Measurements from ENCODE around the gene HYAL2. TPM values are rescaled to one million over a fixed set of nuclear protein-coding genes. Genes with fewer than 3 reads are reported as not detected.
A peak's percentile ranks its signal among the peaks of the same experiment; 100 is the strongest.

The HYAL2 gene
- total RNA-seq, 1 donor from 2014 or later, result 43.8 TPM

GRCh38 chr3:50294089-50294488 is 28.5 kb downstream of the HYAL2 start:
- Histone ChIP-seq H3K4me3 (ENCODE audit: low read length in 3 of 3) (no peak overlapping the region), H3K9ac (ENCODE audit: low read depth in 1 of 3, low read length in 3 of 3) (no peak overlapping the region), H3K9me3 (ENCODE audit: control insufficient read depth in 3 of 3, low read length in 3 of 3) (no peaks in the 10 kb centered on the region), H3K27me3 (ENCODE audit: control insufficient read depth in 3 of 3, insufficient read depth in 3 of 3, low read length in 3 of 3) (no peaks in the 10 kb centered on the region), H3K4me1 (ENCODE audit: control insufficient read depth in 3 of 3, insufficient read depth in 3 of 3, low read length in 3 of 3) (peaks cover 32 to 52% (median 34%) of the 10 kb centered on the region in 3 donors), H3K36me3 (ENCODE audit: control insufficient read depth in 3 of 3, insufficient read depth in 3 of 3, low read length in 3 of 3) (peaks cover 13 to 19% (median 16%) of the 10 kb centered on the region in 3 donors), H3K27ac (ENCODE audit: low read depth, low read length) (no peak overlapping the region)

- Histone ChIP-seq H3K9ac (ENCODE audit: low read depth in 1 of 3, low read length in 3 of 3) (peak overlapping the region; percentile 77 to 98 (median 92)), H3K9me3 (ENCODE audit: control insufficient read depth in 3 of 3, low read length in 3 of 3) (no peaks in the 10 kb centered on the region), H3K4me3 (ENCODE audit: low read length in 3 of 3) (peak overlapping the region; percentile 82 to 90 (median 85)), H3K4me1 (ENCODE audit: control insufficient read depth in 3 of 3, insufficient read depth in 3 of 3, low read length in 3 of 3) (peaks cover 23 to 44% (median 26%) of the 10 kb centered on the region in 3 donors), H3K36me3 (ENCODE audit: control insufficient read depth in 3 of 3, insufficient read depth in 3 of 3, low read length in 3 of 3) (peaks cover 21 to 28% (median 25%) of the 10 kb centered on the region in 3 donors), H3K27ac (ENCODE audit: low read depth, low read length) (peak overlapping the region; percentile 97), H3K27me3 (ENCODE audit: control insufficient read depth in 3 of 3, insufficient read depth in 3 of 3, low read length in 3 of 3) (no peaks in the 10 kb centered on the region)
Measured at GRCh38 chr3:50293079-50293801, 29.3 kb downstream of the HYAL2 start.

- no peaks in the 10 kb centered on the region for H3K27me3 ChIP-seq (ENCODE audit: control insufficient read depth in 3 of 3, insufficient read depth in 3 of 3, low read length in 3 of 3)
- peaks cover 24 to 36% (median 28%) of the 10 kb centered on the region in 3 donors for H3K36me3 ChIP-seq (ENCODE audit: control insufficient read depth in 3 of 3, insufficient read depth in 3 of 3, low read length in 3 of 3)
- H3K9ac ChIP-seq (ENCODE audit: low read depth in 1 of 3, low read length in 3 of 3), result peak within 1 kb of the TSS; percentile 87 to 98 (median 92)
- peak within 1 kb of the TSS; percentile 85 to 91 (median 90) for H3K4me3 ChIP-seq (ENCODE audit: low read length in 3 of 3)
- H3K9me3 ChIP-seq (ENCODE audit: control insufficient read depth in 3 of 3, low read length in 3 of 3), result no peaks in the 10 kb centered on the region
- peaks cover 23 to 35% (median 24%) of the 10 kb centered on the region in 3 donors for H3K4me1 ChIP-seq (ENCODE audit: control insufficient read depth in 3 of 3, insufficient read depth in 3 of 3, low read length in 3 of 3)
- peak within 1 kb of the TSS; percentile 97 for H3K27ac ChIP-seq (ENCODE audit: low read depth, low read length)
Measured at GRCh38 chr3:50292159-50293078, 30.1 kb downstream of the HYAL2 start, which contains the start of gene IFRD2. IFRD2 (minus strand) TSS chr3:50292429; CDS start chr3:50292274, 155 bp downstream.

GRCh38 chr3:50290161-50290641 is 32.3 kb downstream of the HYAL2 start:
- Histone ChIP-seq H3K27ac (ENCODE audit: low read depth, low read length) (no peak overlapping the region), H3K27me3 (ENCODE audit: control insufficient read depth in 3 of 3, insufficient read depth in 3 of 3, low read length in 3 of 3) (no peaks in the 10 kb centered on the region), H3K4me1 (ENCODE audit: control insufficient read depth in 3 of 3, insufficient read depth in 3 of 3, low read length in 3 of 3) (peaks cover 26 to 38% (median 32%) of the 10 kb centered on the region in 3 donors), H3K4me3 (ENCODE audit: low read length in 3 of 3) (no peak overlapping the region), H3K9ac (ENCODE audit: low read depth in 1 of 3, low read length in 3 of 3) (peak overlapping the region in 1 of 3 donors; percentile 25), H3K36me3 (ENCODE audit: control insufficient read depth in 3 of 3, insufficient read depth in 3 of 3, low read length in 3 of 3) (peaks cover 38 to 46% (median 40%) of the 10 kb centered on the region in 3 donors), H3K9me3 (ENCODE audit: control insufficient read depth in 3 of 3, low read length in 3 of 3) (no peaks in the 10 kb centered on the region)

DNA sequence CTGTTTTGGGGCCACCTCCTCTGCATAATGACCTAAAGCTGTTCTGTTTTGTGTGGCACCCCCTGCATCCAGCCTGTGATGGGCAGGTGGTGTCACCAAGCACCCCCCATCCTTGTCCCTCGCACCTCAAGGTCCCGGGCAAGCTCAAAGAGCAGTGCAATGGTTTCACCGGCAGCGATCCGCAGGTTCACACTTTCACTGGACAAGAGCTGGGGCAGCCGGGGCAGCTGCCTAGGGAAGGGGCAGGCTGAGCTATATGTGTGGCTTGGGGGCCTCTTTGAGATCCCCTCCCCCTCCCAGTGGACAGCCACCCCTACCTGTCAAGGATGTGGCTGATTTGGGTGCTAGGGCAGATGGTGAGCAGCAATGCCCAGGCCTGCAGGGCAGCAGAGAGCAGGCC is 33.4 kb downstream of the HYAL2 start:
- Histone ChIP-seq H3K27ac (ENCODE audit: low read depth, low read length) (no peak overlapping the region), H3K9ac (ENCODE audit: low read depth in 1 of 3, low read length in 3 of 3) (no peak overlapping the region), H3K36me3 (ENCODE audit: control insufficient read depth in 3 of 3, insufficient read depth in 3 of 3, low read length in 3 of 3) (peaks cover 38 to 46% (median 40%) of the 10 kb centered on the region in 3 donors), H3K9me3 (ENCODE audit: control insufficient read depth in 3 of 3, low read length in 3 of 3) (no peaks in the 10 kb centered on the region), H3K27me3 (ENCODE audit: control insufficient read depth in 3 of 3, insufficient read depth in 3 of 3, low read length in 3 of 3) (no peaks in the 10 kb centered on the region), H3K4me1 (ENCODE audit: control insufficient read depth in 3 of 3, insufficient read depth in 3 of 3, low read length in 3 of 3) (peaks cover 26 to 38% (median 32%) of the 10 kb centered on the region in 3 donors), H3K4me3 (ENCODE audit: low read length in 3 of 3) (no peak overlapping the region)

- Histone ChIP-seq H3K9ac (ENCODE audit: low read depth in 1 of 3, low read length in 3 of 3) (peak overlapping the region in 1 of 3 donors; percentile 25), H3K9me3 (ENCODE audit: control insufficient read depth in 3 of 3, low read length in 3 of 3) (no peaks in the 10 kb centered on the region), H3K4me3 (ENCODE audit: low read length in 3 of 3) (no peak overlapping the region), H3K4me1 (ENCODE audit: control insufficient read depth in 3 of 3, insufficient read depth in 3 of 3, low read length in 3 of 3) (peaks cover 23 to 36% (median 28%) of the 10 kb centered on the region in 3 donors), H3K36me3 (ENCODE audit: control insufficient read depth in 3 of 3, insufficient read depth in 3 of 3, low read length in 3 of 3) (peaks cover 38 to 46% (median 40%) of the 10 kb centered on the region in 3 donors), H3K27me3 (ENCODE audit: control insufficient read depth in 3 of 3, insufficient read depth in 3 of 3, low read length in 3 of 3) (no peaks in the 10 kb centered on the region), H3K27ac (ENCODE audit: low read depth, low read length) (no peak overlapping the region)
Measured at GRCh38 chr3:50288387-50289007, 34.0 kb downstream of the HYAL2 start.

DNA sequence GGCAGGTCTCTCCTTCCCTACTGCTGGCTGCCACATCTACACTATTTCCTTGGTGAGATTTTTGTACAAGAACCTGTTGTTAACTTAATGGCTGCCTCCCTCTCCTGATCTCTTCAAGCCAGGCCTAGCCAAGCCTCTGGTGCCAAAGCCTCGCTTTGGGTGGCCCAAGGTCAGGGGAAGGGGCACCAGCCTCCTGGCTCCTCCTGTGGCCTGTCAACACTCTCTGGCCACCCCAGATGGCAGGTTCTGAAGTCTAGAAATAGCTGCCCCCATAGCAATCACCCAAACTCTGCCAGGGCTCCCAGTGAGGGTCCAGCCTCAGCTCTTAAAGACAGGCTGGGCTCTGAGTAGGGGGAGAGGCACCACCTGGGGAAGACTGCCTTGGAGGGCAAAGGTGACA is 35.3 kb downstream of the HYAL2 start:
- peak overlapping the region in 1 of 3 donors; percentile 33 for H3K9ac ChIP-seq (ENCODE audit: low read depth in 1 of 3, low read length in 3 of 3)
- no peaks in the 10 kb centered on the region for H3K27me3 ChIP-seq (ENCODE audit: control insufficient read depth in 3 of 3, insufficient read depth in 3 of 3, low read length in 3 of 3)
- peaks cover 38 to 46% (median 40%) of the 10 kb centered on the region in 3 donors for H3K36me3 ChIP-seq (ENCODE audit: control insufficient read depth in 3 of 3, insufficient read depth in 3 of 3, low read length in 3 of 3)
- no peak overlapping the region for H3K4me3 ChIP-seq (ENCODE audit: low read length in 3 of 3)
- H3K9me3 ChIP-seq (ENCODE audit: control insufficient read depth in 3 of 3, low read length in 3 of 3), result no peaks in the 10 kb centered on the region
- H3K4me1 ChIP-seq (ENCODE audit: control insufficient read depth in 3 of 3, insufficient read depth in 3 of 3, low read length in 3 of 3), result peaks cover 13 to 26% (median 18%) of the 10 kb centered on the region in 3 donors
- H3K27ac ChIP-seq (ENCODE audit: low read depth, low read length), result no peak overlapping the region

DNA sequence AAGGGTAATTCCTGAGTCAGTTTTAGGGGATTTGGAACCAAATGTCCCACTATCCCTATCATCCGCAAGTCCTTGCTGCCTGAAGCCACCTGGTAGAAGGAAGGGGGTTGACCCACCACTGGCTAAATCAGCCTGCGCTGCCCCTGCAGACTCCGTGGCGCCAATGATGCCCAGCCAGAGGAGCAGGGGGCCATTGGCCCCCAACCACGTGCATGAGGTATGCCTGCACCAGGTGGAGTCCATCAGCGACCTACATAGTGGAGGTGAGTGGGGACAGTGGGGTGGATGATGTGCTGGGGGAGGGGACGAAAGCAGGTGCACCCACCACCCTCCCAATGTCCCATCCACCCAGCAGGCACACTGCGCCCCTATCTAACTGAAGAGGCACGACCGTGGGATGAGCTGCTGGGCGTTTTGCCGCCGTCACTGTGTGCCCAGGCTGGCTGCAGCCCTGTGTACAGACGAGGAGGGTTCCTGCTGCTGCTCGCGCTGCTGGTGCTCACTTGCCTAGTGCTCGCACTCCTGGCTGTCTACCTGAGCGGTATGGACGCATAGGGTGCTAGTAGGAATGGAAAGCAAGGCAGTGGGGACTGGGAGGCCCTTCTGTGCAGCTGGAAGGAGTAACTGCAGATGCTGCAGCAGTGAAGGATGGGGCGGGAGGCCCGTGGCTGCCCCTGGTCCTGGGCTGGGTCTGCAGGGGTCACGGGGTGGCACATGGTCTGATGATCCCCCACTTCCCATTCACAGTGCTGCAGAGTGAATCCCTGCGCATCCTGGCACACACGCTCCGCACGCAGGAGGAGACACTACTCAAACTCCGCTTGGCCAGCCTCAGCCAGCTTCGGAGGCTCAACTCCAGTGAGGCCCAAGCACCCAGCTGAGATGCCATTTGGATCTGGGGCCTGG is 36.0 kb downstream of the HYAL2 start:
- Histone ChIP-seq H3K27ac (ENCODE audit: low read depth, low read length) (no peak overlapping the region), H3K9ac (ENCODE audit: low read depth in 1 of 3, low read length in 3 of 3) (peak overlapping the region in 1 of 3 donors; percentile 33), H3K9me3 (ENCODE audit: control insufficient read depth in 3 of 3, low read length in 3 of 3) (no peaks in the 10 kb centered on the region), H3K4me3 (ENCODE audit: low read length in 3 of 3) (no peak overlapping the region), H3K27me3 (ENCODE audit: control insufficient read depth in 3 of 3, insufficient read depth in 3 of 3, low read length in 3 of 3) (no peaks in the 10 kb centered on the region), H3K4me1 (ENCODE audit: control insufficient read depth in 3 of 3, insufficient read depth in 3 of 3, low read length in 3 of 3) (peaks cover 11 to 23% (median 15%) of the 10 kb centered on the region in 3 donors), H3K36me3 (ENCODE audit: control insufficient read depth in 3 of 3, insufficient read depth in 3 of 3, low read length in 3 of 3) (peaks cover 38 to 46% (median 40%) of the 10 kb centered on the region in 3 donors)
